Esophagus squamous epithelium (tissue), 5 donors: ENCODE results near the gene PLD3. TPM values are rescaled to one million over a fixed set of nuclear protein-coding genes. Genes with fewer than 3 reads are reported as not detected.
"Not testable (repeated sequence)": the region's sequence is repeated elsewhere in the genome, so short reads cannot be mapped to it uniquely, and the experiment has no call there.

ENCODE experiments used
- DNase-seq: peaks from one replicate; lab custom pipeline; 2025; lab: John Stamatoyannopoulos, UW
- H3K27ac ChIP-seq, 4 donors: fragments of 200-600 bp; sonication (generic); one replicate each; pipeline ENCODE4 v1.5.1; 2016 to 2019; ENCODE audit warnings: mild to moderate bottlenecking in 1 of 4
- H3K27me3 ChIP-seq, 4 donors: fragments of 200-600 bp; sonication (generic); 1 replicate in 3 of 4; 2 replicates in 1 of 4; pipeline versions ENCODE4 v1.5.1 to v1.6.0; 2017 to 2021; ENCODE audit warnings: antibody characterized with exemption in 1 of 4
- H3K36me3 ChIP-seq, 3 donors: fragments of 200-600 bp; sonication (generic); one replicate each; pipeline ENCODE4 v1.5.1; 2016 to 2019
- H3K4me1 ChIP-seq, 3 donors: fragments of 200-600 bp; sonication (generic); one replicate each; pipeline ENCODE4 v1.5.1; 2017 to 2019
- H3K4me3 ChIP-seq, 4 donors: fragments of 200-600 bp; sonication (generic); 1 replicate in 3 of 4; 2 replicates in 1 of 4; pipeline ENCODE4 v1.5.1; 2016 to 2019; ENCODE audit warnings: mild to moderate bottlenecking in 2 of 4, moderate library complexity in 1 of 4
- H3K9me3 ChIP-seq, 3 donors: fragments of 200-600 bp; sonication (generic); one replicate each; pipeline ENCODE4 v1.5.1; 2016 to 2019
- CTCF ChIP-seq, 6 experiments: fragments of 450-650 bp in 4 of 6; fragments of 200-600 bp in 2 of 6; sonication (generic) in 2 of 6; IDR thresholded peaks; one replicate each; pipeline ENCODE4 v1.5.1; 2016 to 2019; ENCODE audit warnings: antibody characterized with exemption in 6 of 6, mild to moderate bottlenecking in 4 of 6, moderate library complexity in 4 of 6
- POLR2A ChIP-seq, 4 donors: fragments of 450-650 bp; IDR thresholded peaks; one replicate each; pipeline ENCODE4 v1.6.1; 2017; ENCODE audit warnings: antibody characterized with exemption in 4 of 4, mild to moderate bottlenecking in 4 of 4, moderate library complexity in 3 of 4
- WGBS, 2 donors: methylation state at CpG; one replicate each; pipeline ENCODE4 v1.1.5; 2018; 5-methylcytosine and 5-hydroxymethylcytosine counted together
- intact Hi-C: fragments of 100-400 bp; cut with DNase I; formaldehyde crosslinking; loops from one replicate; pipeline ENCODE4 v1.15.0; 2022
- total RNA-seq, 4 donors: library from RNA; depleted of rRNA; stranded (reverse); fragments of >200 nt; gene quantifications; one replicate each; pipeline ENCODE4 v1.1.0, GENCODE V29; 2016
- donor health status: DM: yes; HTN: yes; CAD: no.

PLD3 gene
- total RNA-seq, 4 donors from 2014 or later, result 56.8 to 163 (median 128) TPM

DNA sequence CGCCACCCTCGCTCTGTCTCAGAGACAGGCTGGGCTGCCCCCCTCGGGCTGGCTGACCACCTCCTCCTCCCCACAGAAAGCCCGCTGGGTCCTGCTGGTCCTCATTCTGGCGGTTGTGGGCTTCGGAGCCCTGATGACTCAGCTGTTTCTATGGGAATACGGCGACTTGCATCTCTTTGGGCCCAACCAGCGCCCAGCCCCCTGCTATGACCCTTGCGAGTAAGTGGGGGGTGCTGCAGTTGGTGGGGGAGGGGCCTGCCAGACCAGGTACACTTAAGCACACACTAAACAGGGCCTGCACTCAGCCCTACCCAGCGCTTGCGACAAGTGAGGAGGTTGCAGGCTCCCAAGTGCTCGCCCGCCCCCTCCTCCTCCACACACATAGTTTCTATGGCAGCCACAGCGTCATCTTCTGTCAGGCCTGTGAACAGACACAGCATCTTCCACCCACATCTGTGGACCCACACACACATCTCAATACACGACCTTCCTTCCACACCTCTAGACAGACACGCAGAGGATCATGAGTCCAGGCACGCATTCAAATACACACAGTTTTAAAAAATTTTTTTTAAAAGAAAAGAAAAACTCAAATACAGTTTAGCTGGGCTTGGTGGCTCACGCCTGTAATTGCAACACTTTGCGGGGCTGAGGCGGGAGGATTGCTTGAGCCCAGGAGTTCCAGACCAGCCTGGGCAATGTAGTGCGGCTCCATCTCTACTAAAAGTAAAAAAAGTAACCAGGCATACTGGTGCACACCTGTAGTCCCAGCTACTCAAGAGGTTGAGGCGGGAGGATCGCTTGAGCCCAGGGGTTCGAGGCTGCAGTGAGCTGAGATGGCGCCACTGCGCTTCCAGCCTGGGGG, 18.4 kb downstream of the PLD3 start:
- Histone ChIP-seq H3K9me3 (no peaks in the 10 kb centered on the region), H3K4me3 (no peak overlapping the region), H3K27ac (no peak overlapping the region)

GRCh38 chr19:40367577-40368434, 19.3 kb downstream of the PLD3 start:
- peaks cover 0 to 66% (median 11%) of the 10 kb centered on the region in 3 donors for H3K36me3 ChIP-seq

More for the DNA sequence above, 18.4 kb downstream of the PLD3 start:
- WGBS, 2 donors, result 82 to 87% methylated on average over 21 to 25 of the region's 27 CpGs
- intact Hi-C loops, result no loop called here
- Histone ChIP-seq H3K36me3 (peaks cover 0 to 57% (median 9%) of the 10 kb centered on the region in 3 donors), H3K4me1 (peaks cover 0 to 21% (median 5%) of the 10 kb centered on the region in 3 donors), H3K27me3 (no peaks in the 10 kb centered on the region)
- no peak for TF ChIP-seq POLR2A (IDR thresholded peaks at IDR 0.05)
- no peak for TF ChIP-seq CTCF (IDR thresholded peaks at IDR 0.05)
- no peak for DNase-seq

DNA sequence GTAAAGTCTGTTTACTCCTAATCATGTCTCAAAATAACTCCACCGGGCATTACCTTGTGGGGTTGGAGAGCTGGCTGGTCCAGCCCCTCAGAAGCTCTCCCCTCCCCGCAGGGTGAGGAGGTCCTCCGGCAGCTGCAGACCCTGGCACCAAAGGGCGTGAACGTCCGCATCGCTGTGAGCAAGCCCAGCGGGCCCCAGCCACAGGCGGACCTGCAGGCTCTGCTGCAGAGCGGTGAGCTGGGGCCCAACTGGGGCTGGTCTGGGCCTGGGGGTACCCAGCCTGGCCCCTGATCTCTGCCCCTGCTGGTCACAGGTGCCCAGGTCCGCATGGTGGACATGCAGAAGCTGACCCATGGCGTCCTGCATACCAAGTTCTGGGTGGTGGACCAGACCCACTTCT, 21.3 kb downstream of the PLD3 start:
- Histone ChIP-seq H3K9me3 (no peaks in the 10 kb centered on the region), H3K4me1 (peaks cover 0 to 20% (median 5%) of the 10 kb centered on the region in 3 donors), H3K36me3 (peaks cover 3 to 86% (median 20%) of the 10 kb centered on the region in 3 donors), H3K4me3 (no peak overlapping the region), H3K27ac (no peak overlapping the region), H3K27me3 (no peaks in the 10 kb centered on the region)
- no peak for DNase-seq
- no peak for TF ChIP-seq CTCF (IDR thresholded peaks at IDR 0.05)
- TF ChIP-seq POLR2A (IDR thresholded peaks at IDR 0.05), result no peak
- intact Hi-C loops, result no loop called here
- WGBS, 2 donors, result 83 to 97% methylated on average over 1 to 5 of the region's 12 CpGs

More at GRCh38 chr19:40367577-40368434, 19.3 kb downstream of the PLD3 start:
- intact Hi-C loops, result no loop called here
- DNase-seq, result no peak
- H3K4me3 ChIP-seq, result no peak overlapping the region
- H3K9me3 ChIP-seq, result no peaks in the 10 kb centered on the region
- no peak for TF ChIP-seq POLR2A (IDR thresholded peaks at IDR 0.05)
- no peak for TF ChIP-seq CTCF (IDR thresholded peaks at IDR 0.05)
- peaks cover 0 to 21% (median 5%) of the 10 kb centered on the region in 3 donors for H3K4me1 ChIP-seq
- H3K27ac ChIP-seq, result no peak overlapping the region
- 87 to 92% methylated on average over 3 to 6 of the region's 16 CpGs for WGBS, 2 donors
- H3K27me3 ChIP-seq, result no peaks in the 10 kb centered on the region

DNA sequence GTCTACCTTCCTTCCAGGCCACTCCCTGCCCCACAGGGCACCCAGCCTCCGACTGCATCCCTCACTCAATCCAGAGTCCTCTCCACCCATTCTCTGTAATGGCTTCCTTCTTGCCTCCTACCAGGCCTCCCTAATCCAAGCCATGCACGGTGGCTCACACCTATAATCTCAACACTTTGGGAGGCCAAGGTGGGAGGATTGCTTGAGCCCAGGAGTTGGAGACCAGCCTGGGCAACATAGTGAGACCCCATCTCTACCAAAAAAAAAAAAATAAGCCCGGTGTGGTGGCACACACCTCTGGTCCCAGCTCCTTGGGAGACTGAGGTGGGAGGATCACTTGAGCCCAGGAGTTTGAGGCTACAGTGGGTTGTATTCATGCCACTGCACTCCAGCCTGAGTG, 21.8 kb downstream of the PLD3 start:
- WGBS, 2 donors, result 90 to 100% methylated on average over 2 to 3 of the region's 3 CpGs
- intact Hi-C loops, DNase-seq, H3K9me3 ChIP-seq, H3K4me3 ChIP-seq, H3K27me3 ChIP-seq, H3K27ac ChIP-seq: not testable (repeated sequence)
- H3K36me3 ChIP-seq, result peaks cover 3 to 90% (median 20%) of the 10 kb centered on the region in 3 donors
- peaks cover 0 to 16% (median 5%) of the 10 kb centered on the region in 3 donors for H3K4me1 ChIP-seq

- Histone ChIP-seq H3K27me3 (no peaks in the 10 kb centered on the region), H3K27ac (no peak overlapping the region), H3K9me3 (no peaks in the 10 kb centered on the region), H3K4me1 (peaks cover 0 to 6% (median 0%) of the 10 kb centered on the region in 3 donors), H3K36me3 (peaks cover 3 to 100% (median 20%) of the 10 kb centered on the region in 3 donors), H3K4me3 (no peak overlapping the region)
- WGBS, 2 donors, result 82 to 88% methylated on average over 6 to 7 of the region's 7 CpGs
- DNase-seq, result no peak
- TF ChIP-seq POLR2A (IDR thresholded peaks at IDR 0.05) (no peak), CTCF (IDR thresholded peaks at IDR 0.05) (no peak)
- intact Hi-C loops, result no loop called here
Observed at GRCh38 chr19:40370997-40371801, 22.7 kb downstream of the PLD3 start.
